Right renal cortex interstitium (tissue), 3 donors: ENCODE data around the gene UFC1. TPM values are rescaled to one million over a fixed set of nuclear protein-coding genes. Genes with fewer than 3 reads are reported as not detected.

Experiments
- DNase-seq, 3 donors: peaks; one replicate each; pipeline ENCODE4 v3.0.0-alpha.2; 2013; ENCODE audit warnings: low read depth in 3 of 3, low spot score in 2 of 3
- polyA plus RNA-seq, 3 donors: library from polyadenylated mRNA; unstranded; fragments of 120-200 nt; gene quantifications; one replicate each; pipeline ENCODE4 v1.2.1, GENCODE V29; 2013; ENCODE audit not compliant: insufficient read length in 3 of 3

UFC1 gene
- polyA plus RNA-seq, 3 donors, result 173 to 177 (median 174) TPM

GRCh38 chr1:161206411-161207140 lies 52.8 kb downstream of the UFC1 start:
- DNase-seq, result no peak

GRCh38 chr1:161207173-161207572 lies 53.4 kb downstream of the UFC1 start:
- DNase-seq, result no peak

Other genes starting within 250 kb of the UFC1 start
- gene ITLN2, start 199.2 kb upstream of the UFC1 start, polyA plus RNA-seq, result under 1 TPM in 1 of 3 donors, not detected in 2; 0.47 TPM
- gene F11R, start 132.8 kb upstream of the UFC1 start, polyA plus RNA-seq, result 100 to 1,000 TPM in 1 of 3 donors, 10 to 100 TPM in 2; 93.8 to 100 (median 93.9) TPM
- 10 to 100 TPM; 43.0 to 52.1 (median 49.5) TPM for gene TSTD1, start 115.0 kb upstream of the UFC1 start, polyA plus RNA-seq
- 10 to 100 TPM; 55.5 to 60.9 (median 60.2) TPM for gene USF1, start 108.0 kb upstream of the UFC1 start, polyA plus RNA-seq
- 1 to 10 TPM; 1.9 to 2.2 (median 2.0) TPM for gene ARHGAP30, start 84.1 kb upstream of the UFC1 start, polyA plus RNA-seq
- gene NECTIN4, start 64.4 kb upstream of the UFC1 start, polyA plus RNA-seq, result 1 to 10 TPM; 1.4 to 3.9 (median 3.5) TPM
- gene KLHDC9, start 55.6 kb upstream of the UFC1 start, polyA plus RNA-seq, result 10 to 100 TPM; 16.4 to 18.7 (median 17.6) TPM
- gene PFDN2, start 35.9 kb upstream of the UFC1 start, polyA plus RNA-seq, result 10 to 100 TPM; 79.7 to 87.7 (median 84.3) TPM
- gene NIT1, start 35.9 kb upstream of the UFC1 start, polyA plus RNA-seq, result 10 to 100 TPM; 49.0 to 52.7 (median 51.3) TPM
- gene DEDD, start 21.3 kb upstream of the UFC1 start, polyA plus RNA-seq, result 10 to 100 TPM; 41.5 to 46.0 (median 43.2) TPM
- 10 to 100 TPM; 43.4 to 48.1 (median 47.9) TPM for gene USP21, start 5.5 kb downstream of the UFC1 start, polyA plus RNA-seq
- 10 to 100 TPM; 31.9 to 38.8 (median 35.0) TPM for gene PPOX, start 12.4 kb downstream of the UFC1 start, polyA plus RNA-seq
- 10 to 100 TPM; 31.5 to 37.3 (median 34.1) TPM for gene B4GALT3, start 23.5 kb downstream of the UFC1 start, polyA plus RNA-seq
- gene ADAMTS4, start 45.1 kb downstream of the UFC1 start, polyA plus RNA-seq, result 1 to 10 TPM in 2 of 3 donors, under 1 TPM in 1; 0.83 to 1.1 (median 1.1) TPM
- 100 to 1,000 TPM; 206 to 223 (median 214) TPM for gene NDUFS2, start 48.4 kb downstream of the UFC1 start, polyA plus RNA-seq
- gene FCER1G, start 61.3 kb downstream of the UFC1 start, polyA plus RNA-seq, result 10 to 100 TPM; 13.8 to 15.6 (median 14.4) TPM
- gene APOA2, start 69.7 kb downstream of the UFC1 start, polyA plus RNA-seq, result 1 to 10 TPM in 2 of 3 donors, not detected in 1; 2.0 to 4.4 TPM
- 10 to 100 TPM; 15.9 to 16.7 (median 16.4) TPM for gene TOMM40L, start 72.1 kb downstream of the UFC1 start, polyA plus RNA-seq
- 1 to 10 TPM; 1.5 to 4.7 (median 4.1) TPM for gene NR1I3, start 84.2 kb downstream of the UFC1 start, polyA plus RNA-seq
- 1 to 10 TPM in 1 of 3 donors, under 1 TPM in 2; 0.86 to 1.4 (median 0.96) TPM for gene PCP4L1, start 104.8 kb downstream of the UFC1 start, polyA plus RNA-seq
- 1 to 10 TPM; 3.0 to 3.6 (median 3.1) TPM for gene MPZ, start 156.0 kb downstream of the UFC1 start, polyA plus RNA-seq
- gene SDHC, start 160.4 kb downstream of the UFC1 start, polyA plus RNA-seq, result 100 to 1,000 TPM; 283 to 300 (median 290) TPM
- 10 to 100 TPM; 13.6 to 17.6 (median 15.8) TPM for gene CFAP126, start 213.9 kb downstream of the UFC1 start, polyA plus RNA-seq